ENCODE data around the gene MTF2.

DNA sequence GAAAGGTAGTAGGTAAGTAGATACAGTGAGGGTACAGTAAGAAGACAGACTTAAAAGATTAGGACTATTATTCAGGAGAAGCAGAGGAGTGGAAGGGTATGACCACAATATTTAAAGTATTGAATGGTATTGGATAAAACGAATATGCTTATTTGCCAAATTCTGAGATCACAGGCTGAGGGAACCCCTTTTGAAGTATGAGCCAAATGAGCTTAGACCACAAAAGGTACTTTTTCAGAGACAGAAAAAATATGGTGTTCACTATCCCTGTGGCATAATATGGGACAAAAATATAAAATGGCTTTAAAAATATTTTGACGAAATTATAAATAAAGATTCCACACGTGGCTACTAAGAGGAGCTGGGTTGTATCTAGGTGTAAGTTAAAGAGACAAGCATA is 880 bp upstream of the MTF2 start:
- TF ChIP-seq CTCF (conservative IDR thresholded peaks at IDR 0.05; ENCODE audit: low read depth in 2 of 2) (no peak), ETS1 (IDR thresholded peaks at IDR 0.05) (no peak), EZH2 (IDR thresholded peaks at IDR 0.05; ENCODE audit: low read depth, unreplicated experiment) (no peak), ZNF331 (CRISPR knock-in tag; IDR thresholded peaks at IDR 0.05; ENCODE audit: low read depth) (no peak), POLR2AphosphoS5 (IDR thresholded peaks at IDR 0.05; ENCODE audit: low read depth) (no peak), CREB1 (CRISPR knock-in tag; IDR thresholded peaks at IDR 0.05; ENCODE audit: low read depth) (no peak), EZH2phosphoT487 (IDR thresholded peaks at IDR 0.05; ENCODE audit: unreplicated experiment) (no peak), STAT1 (IDR thresholded peaks at IDR 0.05; ENCODE audit: unreplicated experiment) (no peak), JUNB (IDR thresholded peaks at IDR 0.05; ENCODE audit: unreplicated experiment) (no peak), ZNF114 (CRISPR knock-in tag; IDR thresholded peaks at IDR 0.05) (no peak), NANOG (IDR thresholded peaks at IDR 0.05; ENCODE audit: borderline replicate concordance) (no peak)
- TF ChIP-seq, protein P1, sequence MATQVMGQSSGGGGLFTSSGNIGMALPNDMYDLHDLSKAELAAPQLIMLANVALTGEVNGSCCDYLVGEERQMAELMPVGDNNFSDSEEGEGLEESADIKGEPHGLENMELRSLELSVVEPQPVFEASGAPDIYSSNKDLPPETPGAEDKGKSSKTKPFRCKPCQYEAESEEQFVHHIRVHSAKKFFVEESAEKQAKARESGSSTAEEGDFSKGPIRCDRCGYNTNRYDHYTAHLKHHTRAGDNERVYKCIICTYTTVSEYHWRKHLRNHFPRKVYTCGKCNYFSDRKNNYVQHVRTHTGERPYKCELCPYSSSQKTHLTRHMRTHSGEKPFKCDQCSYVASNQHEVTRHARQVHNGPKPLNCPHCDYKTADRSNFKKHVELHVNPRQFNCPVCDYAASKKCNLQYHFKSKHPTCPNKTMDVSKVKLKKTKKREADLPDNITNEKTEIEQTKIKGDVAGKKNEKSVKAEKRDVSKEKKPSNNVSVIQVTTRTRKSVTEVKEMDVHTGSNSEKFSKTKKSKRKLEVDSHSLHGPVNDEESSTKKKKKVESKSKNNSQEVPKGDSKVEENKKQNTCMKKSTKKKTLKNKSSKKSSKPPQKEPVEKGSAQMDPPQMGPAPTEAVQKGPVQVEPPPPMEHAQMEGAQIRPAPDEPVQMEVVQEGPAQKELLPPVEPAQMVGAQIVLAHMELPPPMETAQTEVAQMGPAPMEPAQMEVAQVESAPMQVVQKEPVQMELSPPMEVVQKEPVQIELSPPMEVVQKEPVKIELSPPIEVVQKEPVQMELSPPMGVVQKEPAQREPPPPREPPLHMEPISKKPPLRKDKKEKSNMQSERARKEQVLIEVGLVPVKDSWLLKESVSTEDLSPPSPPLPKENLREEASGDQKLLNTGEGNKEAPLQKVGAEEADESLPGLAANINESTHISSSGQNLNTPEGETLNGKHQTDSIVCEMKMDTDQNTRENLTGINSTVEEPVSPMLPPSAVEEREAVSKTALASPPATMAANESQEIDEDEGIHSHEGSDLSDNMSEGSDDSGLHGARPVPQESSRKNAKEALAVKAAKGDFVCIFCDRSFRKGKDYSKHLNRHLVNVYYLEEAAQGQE (IDR thresholded peaks at IDR 0.05; ENCODE audit: unreplicated experiment), result no peak
- TF ChIP-seq, protein P2, sequence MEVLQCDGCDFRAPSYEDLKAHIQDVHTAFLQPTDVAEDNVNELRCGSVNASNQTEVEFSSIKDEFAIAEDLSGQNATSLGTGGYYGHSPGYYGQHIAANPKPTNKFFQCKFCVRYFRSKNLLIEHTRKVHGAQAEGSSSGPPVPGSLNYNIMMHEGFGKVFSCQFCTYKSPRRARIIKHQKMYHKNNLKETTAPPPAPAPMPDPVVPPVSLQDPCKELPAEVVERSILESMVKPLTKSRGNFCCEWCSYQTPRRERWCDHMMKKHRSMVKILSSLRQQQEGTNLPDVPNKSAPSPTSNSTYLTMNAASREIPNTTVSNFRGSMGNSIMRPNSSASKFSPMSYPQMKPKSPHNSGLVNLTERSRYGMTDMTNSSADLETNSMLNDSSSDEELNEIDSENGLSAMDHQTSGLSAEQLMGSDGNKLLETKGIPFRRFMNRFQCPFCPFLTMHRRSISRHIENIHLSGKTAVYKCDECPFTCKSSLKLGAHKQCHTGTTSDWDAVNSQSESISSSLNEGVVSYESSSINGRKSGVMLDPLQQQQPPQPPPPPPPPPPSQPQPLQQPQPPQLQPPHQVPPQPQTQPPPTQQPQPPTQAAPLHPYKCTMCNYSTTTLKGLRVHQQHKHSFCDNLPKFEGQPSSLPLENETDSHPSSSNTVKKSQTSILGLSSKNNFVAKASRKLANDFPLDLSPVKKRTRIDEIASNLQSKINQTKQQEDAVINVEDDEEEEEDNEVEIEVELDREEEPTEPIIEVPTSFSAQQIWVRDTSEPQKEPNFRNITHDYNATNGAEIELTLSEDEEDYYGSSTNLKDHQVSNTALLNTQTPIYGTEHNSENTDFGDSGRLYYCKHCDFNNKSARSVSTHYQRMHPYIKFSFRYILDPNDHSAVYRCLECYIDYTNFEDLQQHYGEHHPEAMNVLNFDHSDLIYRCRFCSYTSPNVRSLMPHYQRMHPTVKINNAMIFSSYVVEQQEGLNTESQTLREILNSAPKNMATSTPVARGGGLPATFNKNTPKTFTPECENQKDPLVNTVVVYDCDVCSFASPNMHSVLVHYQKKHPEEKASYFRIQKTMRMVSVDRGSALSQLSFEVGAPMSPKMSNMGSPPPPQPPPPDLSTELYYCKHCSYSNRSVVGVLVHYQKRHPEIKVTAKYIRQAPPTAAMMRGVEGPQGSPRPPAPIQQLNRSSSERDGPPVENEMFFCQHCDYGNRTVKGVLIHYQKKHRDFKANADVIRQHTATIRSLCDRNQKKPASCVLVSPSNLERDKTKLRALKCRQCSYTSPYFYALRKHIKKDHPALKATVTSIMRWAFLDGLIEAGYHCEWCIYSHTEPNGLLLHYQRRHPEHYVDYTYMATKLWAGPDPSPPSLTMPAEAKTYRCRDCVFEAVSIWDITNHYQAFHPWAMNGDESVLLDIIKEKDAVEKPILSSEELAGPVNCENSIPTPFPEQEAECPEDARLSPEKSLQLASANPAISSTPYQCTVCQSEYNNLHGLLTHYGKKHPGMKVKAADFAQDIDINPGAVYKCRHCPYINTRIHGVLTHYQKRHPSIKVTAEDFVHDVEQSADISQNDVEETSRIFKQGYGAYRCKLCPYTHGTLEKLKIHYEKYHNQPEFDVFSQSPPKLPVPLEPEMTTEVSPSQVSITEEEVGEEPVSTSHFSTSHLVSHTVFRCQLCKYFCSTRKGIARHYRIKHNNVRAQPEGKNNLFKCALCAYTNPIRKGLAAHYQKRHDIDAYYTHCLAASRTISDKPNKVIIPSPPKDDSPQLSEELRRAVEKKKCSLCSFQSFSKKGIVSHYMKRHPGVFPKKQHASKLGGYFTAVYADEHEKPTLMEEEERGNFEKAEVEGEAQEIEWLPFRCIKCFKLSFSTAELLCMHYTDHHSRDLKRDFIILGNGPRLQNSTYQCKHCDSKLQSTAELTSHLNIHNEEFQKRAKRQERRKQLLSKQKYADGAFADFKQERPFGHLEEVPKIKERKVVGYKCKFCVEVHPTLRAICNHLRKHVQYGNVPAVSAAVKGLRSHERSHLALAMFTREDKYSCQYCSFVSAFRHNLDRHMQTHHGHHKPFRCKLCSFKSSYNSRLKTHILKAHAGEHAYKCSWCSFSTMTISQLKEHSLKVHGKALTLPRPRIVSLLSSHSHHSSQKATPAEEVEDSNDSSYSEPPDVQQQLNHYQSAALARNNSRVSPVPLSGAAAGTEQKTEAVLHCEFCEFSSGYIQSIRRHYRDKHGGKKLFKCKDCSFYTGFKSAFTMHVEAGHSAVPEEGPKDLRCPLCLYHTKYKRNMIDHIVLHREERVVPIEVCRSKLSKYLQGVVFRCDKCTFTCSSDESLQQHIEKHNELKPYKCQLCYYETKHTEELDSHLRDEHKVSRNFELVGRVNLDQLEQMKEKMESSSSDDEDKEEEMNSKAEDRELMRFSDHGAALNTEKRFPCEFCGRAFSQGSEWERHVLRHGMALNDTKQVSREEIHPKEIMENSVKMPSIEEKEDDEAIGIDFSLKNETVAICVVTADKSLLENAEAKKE (CRISPR knock-in tag; IDR thresholded peaks at IDR 0.05), result no peak
